HG03571 (cell line): ENCODE measurements around the gene ANKRD39.

Experiments
- ATAC-seq: cut with Tn5 transposase; IDR thresholded peaks from one replicate; pipeline ENCODE4 v1.9.1; 2021; ENCODE audit not compliant: unreplicated experiment

Gene ANKRD39

GRCh38 chr2:96832408-96832753 lies 25.4 kb downstream of the ANKRD39 start:
- ATAC-seq = no peak

GRCh38 chr2:96831679-96832078 lies 26.1 kb downstream of the ANKRD39 start:
- no peak for ATAC-seq

- ATAC-seq = no peak
Measured at GRCh38 chr2:96830044-96830562, 27.7 kb downstream of the ANKRD39 start.

DNA sequence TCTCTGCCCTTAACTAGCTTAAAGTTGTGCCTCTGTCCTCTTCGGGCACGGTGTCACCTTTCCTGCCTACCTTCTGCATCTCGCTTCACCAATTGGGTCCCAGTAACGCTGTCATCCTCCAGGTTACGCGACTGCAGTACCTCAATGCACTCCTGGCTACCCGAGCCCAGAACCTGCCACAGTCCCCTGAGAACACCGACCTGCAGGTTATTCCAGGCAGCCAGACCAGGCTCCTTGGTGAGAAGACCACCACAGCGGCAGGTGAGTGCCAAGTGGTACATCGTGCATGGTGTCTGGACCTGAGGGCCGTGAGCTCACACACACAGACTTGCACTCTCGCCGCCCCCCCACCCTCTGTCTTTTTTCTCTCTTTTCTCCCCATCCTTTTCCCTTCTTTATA lies 28.9 kb downstream of the ANKRD39 start:
- no peak for ATAC-seq

- ATAC-seq = no peak
Measured at GRCh38 chr2:96828436-96828835, 29.4 kb downstream of the ANKRD39 start.

- no peak for ATAC-seq
Measured at GRCh38 chr2:96826546-96827278, 31.1 kb downstream of the ANKRD39 start.

DNA sequence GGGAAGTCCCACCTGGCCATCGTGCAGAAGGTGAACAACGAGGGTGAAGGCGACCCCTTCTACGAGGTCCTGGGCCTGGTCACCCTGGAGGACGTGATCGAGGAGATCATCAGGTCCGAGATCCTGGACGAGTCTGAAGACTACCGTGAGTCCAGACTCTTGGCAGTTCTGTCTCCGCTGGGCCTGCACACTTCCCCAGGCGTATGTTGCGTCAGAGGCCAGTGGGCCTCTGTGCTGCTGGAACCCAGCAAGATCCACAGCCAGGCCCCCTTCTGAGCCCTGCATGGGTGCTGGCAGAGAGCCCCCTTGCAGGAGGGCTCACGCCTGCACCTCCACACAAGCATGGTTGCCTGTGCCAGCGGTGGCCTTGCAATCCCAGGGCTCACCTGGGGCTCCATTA lies 32.8 kb downstream of the ANKRD39 start:
- no peak for ATAC-seq

DNA sequence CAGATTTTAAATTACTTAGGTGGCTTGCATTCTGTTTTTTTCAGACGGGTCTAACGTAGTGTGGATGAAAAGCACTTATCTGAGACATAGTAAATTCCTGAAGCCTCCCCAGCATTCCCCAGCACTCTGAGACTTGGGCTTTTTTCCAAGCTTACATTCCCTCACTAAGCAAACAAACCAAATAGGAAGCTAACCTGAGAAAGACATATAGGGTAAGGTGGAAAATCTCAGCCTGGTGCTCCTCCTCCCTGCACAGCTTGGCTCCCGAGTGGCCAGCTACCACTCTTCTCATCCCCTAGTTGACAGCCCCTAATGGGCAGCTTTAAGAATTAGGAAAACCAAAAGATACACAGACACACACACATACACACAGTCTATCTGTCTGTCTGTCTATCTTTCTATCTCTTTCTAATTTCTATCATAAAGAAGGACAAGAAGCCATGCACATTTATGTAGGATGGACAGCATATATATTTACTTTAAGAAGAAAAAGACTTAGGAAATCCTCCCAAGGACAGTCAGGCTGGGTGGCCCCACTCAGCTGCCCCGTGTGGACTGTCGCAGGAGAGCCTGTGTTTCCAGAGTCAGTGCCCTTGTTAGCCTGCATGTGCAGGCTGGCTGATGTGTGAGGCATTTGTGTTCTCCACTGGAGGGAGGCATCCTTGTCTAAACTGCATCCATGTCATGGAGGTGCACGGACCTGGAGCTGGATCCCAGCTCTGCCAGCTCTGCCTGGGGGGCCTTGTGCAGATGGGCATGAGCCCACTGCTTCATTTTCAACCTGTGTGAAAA lies 33.5 kb downstream of the ANKRD39 start:
- no peak for ATAC-seq

DNA sequence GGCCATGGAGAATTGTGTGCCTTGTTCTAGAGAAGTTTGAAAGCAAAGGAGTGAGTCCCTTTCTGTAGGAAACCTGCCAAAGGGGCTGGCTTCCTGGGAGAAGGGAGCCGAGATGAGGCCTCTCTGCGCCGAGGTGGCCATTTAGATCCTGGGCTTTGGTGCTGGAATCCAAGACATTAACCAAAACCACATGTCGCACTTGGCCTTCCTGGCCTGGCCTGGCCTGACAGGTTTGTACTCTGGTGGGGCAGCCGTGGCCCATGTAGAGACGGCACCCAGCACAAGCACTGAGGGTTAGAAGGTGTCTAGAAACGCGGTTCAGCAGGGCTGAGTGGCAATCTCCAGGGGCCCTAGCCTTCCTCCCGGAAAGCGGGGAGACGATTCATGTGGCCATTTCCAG lies 34.6 kb downstream of the ANKRD39 start:
- no peak for ATAC-seq

DNA sequence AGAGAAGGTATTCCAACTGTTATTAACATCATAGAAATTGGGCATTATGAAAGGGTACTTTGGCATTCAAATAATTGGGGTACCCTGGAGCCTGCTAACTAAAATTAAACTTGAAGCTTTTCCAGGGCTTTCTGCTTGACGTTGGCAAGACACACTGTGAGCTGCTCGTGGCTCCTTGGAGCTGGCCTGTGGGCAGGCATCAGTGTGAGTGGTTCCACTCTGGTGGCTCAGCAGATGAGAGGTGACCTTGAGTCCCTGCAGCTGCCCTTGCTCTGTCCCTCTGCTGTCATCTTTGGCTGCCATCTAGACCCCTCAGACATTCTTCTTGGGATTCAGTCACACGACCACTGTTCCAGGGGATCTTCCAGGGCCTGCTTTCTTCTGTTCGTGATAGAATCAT lies 35.0 kb downstream of the ANKRD39 start:
- ATAC-seq = no peak

- no peak for ATAC-seq
Measured at GRCh38 chr2:96821113-96821675, 36.6 kb downstream of the ANKRD39 start.

GRCh38 chr2:96819876-96820511 lies 37.8 kb downstream of the ANKRD39 start:
- no peak for ATAC-seq

GRCh38 chr2:96819128-96819875 lies 38.5 kb downstream of the ANKRD39 start:
- ATAC-seq = no peak

GRCh38 chr2:96817882-96818281 lies 39.9 kb downstream of the ANKRD39 start:
- no peak for ATAC-seq

DNA sequence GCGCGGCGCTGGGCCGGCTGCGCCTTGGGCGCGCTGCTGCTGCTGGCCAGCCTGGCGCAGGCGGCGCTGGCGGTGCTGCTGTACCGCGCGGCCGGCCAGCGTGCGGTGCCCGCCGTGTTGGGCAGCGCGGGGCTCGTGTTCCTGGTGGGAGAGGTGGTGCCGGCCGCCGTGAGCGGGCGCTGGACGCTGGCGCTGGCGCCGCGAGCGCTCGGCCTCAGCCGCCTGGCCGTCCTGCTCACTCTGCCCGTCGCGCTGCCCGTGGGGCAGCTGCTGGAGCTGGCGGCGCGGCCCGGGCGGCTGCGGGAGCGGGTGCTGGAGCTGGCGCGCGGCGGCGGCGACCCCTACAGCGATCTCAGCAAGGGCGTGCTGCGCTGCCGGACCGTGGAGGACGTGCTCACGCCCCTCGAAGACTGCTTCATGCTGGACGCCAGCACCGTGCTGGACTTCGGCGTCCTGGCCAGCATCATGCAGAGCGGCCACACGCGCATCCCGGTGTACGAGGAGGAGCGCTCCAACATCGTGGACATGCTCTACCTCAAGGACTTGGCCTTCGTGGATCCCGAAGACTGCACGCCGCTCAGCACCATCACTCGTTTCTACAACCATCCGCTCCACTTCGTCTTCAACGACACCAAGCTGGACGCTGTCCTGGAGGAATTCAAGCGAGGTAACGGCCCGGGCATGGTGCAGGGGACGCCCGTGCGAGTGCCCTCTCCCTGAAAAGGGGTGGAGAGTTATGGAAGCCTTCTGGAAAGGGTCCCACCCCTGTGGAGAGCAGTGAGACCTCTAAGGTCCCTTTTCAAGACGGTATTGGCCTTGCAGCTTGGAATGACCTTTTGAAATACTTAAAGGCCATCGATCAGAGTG lies 40.7 kb downstream of the ANKRD39 start:
- ATAC-seq = no peak

DNA sequence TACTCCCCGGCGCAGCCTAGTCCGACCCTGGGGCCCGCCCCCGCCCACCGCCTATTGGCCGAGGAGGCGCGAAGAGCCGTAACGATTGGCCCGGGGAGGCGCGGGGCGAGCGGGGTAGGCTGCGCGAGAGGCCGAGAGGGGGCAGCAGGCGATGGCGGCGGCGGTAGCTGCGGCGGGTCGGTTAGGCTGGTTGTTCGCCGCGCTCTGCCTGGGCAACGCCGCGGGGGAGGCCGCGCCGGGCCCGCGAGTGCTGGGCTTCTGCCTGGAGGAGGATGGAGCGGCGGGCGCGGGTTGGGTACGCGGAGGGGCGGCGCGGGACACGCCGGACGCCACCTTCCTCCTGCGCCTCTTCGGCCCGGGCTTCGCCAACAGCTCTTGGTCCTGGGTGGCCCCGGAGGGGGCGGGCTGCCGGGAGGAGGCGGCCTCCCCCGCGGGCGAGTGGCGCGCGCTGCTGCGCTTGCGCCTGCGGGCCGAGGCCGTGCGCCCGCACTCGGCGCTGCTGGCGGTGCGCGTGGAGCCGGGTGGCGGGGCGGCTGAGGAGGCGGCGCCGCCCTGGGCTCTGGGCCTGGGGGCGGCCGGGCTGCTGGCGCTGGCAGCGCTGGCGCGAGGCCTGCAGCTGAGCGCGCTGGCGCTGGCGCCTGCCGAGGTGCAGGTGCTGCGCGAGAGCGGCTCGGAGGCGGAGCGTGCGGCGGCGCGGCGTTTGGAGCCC lies 41.5 kb downstream of the ANKRD39 start, which contains the start of gene CNNM3:
TSS of gene CNNM3 (plus strand) at position 142 of the 709 bp plus-strand sequence. CDS start at position 152, 10 bp downstream.
- peak; percentile 82 for ATAC-seq

DNA sequence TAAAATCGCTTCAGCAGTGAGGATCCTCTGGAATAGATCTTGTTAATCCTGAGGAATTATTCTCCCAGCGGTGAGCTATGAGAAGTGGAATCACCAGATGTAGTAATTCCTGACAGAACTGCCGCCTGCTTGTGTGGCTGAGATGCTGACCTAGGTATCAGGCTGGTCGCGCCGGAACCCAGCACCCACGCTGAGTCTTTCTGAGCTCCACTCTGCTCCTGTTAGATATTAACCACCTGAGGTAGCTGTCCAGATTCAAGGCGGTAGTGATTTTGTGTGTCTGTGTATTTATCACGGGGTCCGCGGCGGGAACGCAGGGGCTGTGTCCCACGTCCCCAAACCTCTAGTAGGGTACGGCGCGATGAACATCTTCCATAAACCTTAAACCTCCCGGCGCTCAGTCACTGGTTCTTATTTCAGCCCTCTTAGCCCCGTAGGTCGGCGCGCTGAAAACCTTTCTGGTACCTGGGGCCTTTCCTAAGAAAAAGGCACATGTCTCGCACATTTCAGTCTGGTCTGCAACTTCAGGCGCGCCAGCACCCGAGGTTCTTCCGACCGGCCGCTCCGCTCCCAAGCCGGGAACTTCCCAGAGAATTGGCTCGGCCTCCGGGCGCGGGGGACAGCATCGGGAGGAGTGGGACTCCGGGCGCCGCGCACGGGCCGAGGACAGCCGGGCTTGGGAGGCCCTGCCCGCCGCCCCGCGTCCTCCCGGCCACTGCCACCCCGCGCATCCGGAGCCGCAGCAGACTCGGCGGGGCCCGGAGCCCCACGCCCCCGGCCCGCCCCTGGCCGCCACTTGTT lies 42.3 kb downstream of the ANKRD39 start:
- ATAC-seq = peak; percentile 8

- ATAC-seq = no peak
Measured at GRCh38 chr2:96813656-96814055, 44.2 kb downstream of the ANKRD39 start.
